Karpas-422 (cell line): ENCODE data around the gene LCA5. TPM values are rescaled to one million over a fixed set of nuclear protein-coding genes. Genes with fewer than 3 reads are reported as not detected.
"Not testable (repeated sequence)": the region's sequence is repeated elsewhere in the genome, so short reads cannot be mapped to it uniquely, and the experiment has no call there.

Experiments
- DNase-seq: peaks from one replicate; pipeline ENCODE4 v3.0.0-alpha.2; 2015
- H2AFZ ChIP-seq: fragments of 200-600 bp; sonication (generic); 2 replicates; pipeline ENCODE4 v1.6.1; 2014; ENCODE audit warnings: antibody characterized with exemption, low read length, mixed read lengths
- H3K27ac ChIP-seq: fragments of 200-600 bp; sonication (generic); 2 replicates; pipeline ENCODE4 v1.5.1; 2014; ENCODE audit warnings: mild to moderate bottlenecking, low read length, moderate library complexity
- H3K27me3 ChIP-seq: fragments of 200-600 bp; sonication (generic); 2 replicates; pipeline ENCODE4 v1.6.1; 2014; ENCODE audit warnings: low read length, mixed read lengths
- H3K36me3 ChIP-seq: fragments of 200-600 bp; sonication (generic); 2 replicates; pipeline ENCODE4 v1.6.1; 2014; ENCODE audit warnings: low read length, mixed read lengths; ENCODE audit not compliant: insufficient read depth
- H3K4me1 ChIP-seq: fragments of 200-600 bp; sonication (generic); 2 replicates; pipeline ENCODE4 v1.6.1; 2014; ENCODE audit warnings: mild to moderate bottlenecking, low read length, mixed read lengths
- H3K4me2 ChIP-seq: fragments of 200-600 bp; sonication (generic); 2 replicates; pipeline ENCODE4 v1.6.1; 2014; ENCODE audit warnings: low read length, low read depth, mild to moderate bottlenecking; ENCODE audit not compliant: poor library complexity, severe bottlenecking
- H3K4me3 ChIP-seq: fragments of 200-600 bp; sonication (generic); 2 replicates; pipeline ENCODE4 v1.5.1; 2014; ENCODE audit warnings: mild to moderate bottlenecking, antibody characterized with exemption, low read length, mixed read lengths
- H3K79me2 ChIP-seq: fragments of 200-600 bp; sonication (generic); 2 replicates; pipeline ENCODE4 v1.6.1; 2014; ENCODE audit warnings: mild to moderate bottlenecking, low read length, mixed read lengths
- H3K9ac ChIP-seq: fragments of 200-600 bp; sonication (generic); 2 replicates; pipeline ENCODE4 v1.6.0; 2014; ENCODE audit warnings: low read length
- H3K9me2 ChIP-seq: fragments of 200-600 bp; sonication (generic), shearing (Covaris generic); replicated peaks from 2 replicates; pipeline ENCODE4 v1.6.0; 2014; ENCODE audit warnings: mild to moderate bottlenecking, low read length, moderate library complexity; ENCODE audit not compliant: insufficient read depth
- H3K9me3 ChIP-seq: fragments of 300-700, 200-600 bp; sonication (generic); 2 replicates; pipeline ENCODE4 v1.6.1; 2014; ENCODE audit warnings: low read length, mixed read lengths
- H4K20me1 ChIP-seq: fragments of 200-600 bp; sonication (generic); 2 replicates; pipeline ENCODE4 v1.6.1; 2014; ENCODE audit warnings: mild to moderate bottlenecking, antibody characterized with exemption, low read length, low read depth; ENCODE audit not compliant: insufficient read depth
- total RNA-seq: library from RNA; depleted of rRNA; stranded (reverse); fragments of >200 nt; shearing (Covaris generic); gene quantifications from 2 replicates; pipeline ENCODE4 v1.2.3, GENCODE V29; 2014; ENCODE audit warnings: low replicate concordance

LCA5 gene
- total RNA-seq, 1 experiment from 2014 or later = not detected

GRCh38 chr6:79453558-79454042, 83.6 kb downstream of the LCA5 start:
- no peaks in the 10 kb centered on the region for H3K36me3 ChIP-seq
- H3K9me2 ChIP-seq = no peaks in the 10 kb centered on the region
- H3K27ac ChIP-seq = no peak overlapping the region
- H3K4me2 ChIP-seq = no peak overlapping the region
- no peak overlapping the region for H2AFZ ChIP-seq
- no peak overlapping the region for H3K9ac ChIP-seq
- no peak overlapping the region for H3K4me3 ChIP-seq
- H3K79me2 ChIP-seq = no peaks in the 10 kb centered on the region
- DNase-seq = no peak
- no peaks in the 10 kb centered on the region for H3K27me3 ChIP-seq
- no peaks in the 10 kb centered on the region for H3K9me3 ChIP-seq
- H3K4me1 ChIP-seq = no peaks in the 10 kb centered on the region
- H4K20me1 ChIP-seq = no peaks in the 10 kb centered on the region

GRCh38 chr6:79450984-79451383, 86.2 kb downstream of the LCA5 start:
- Histone ChIP-seq H4K20me1 (no peaks in the 10 kb centered on the region), H3K27ac (no peak overlapping the region), H3K9me3 (no peaks in the 10 kb centered on the region), H3K4me1 (no peaks in the 10 kb centered on the region), H3K36me3 (no peaks in the 10 kb centered on the region), H3K27me3 (no peaks in the 10 kb centered on the region), H3K4me2 (no peak overlapping the region), H3K9me2 (no peaks in the 10 kb centered on the region), H3K79me2 (no peaks in the 10 kb centered on the region), H3K9ac (no peak overlapping the region), H2AFZ (no peak overlapping the region), H3K4me3 (no peak overlapping the region)
- no peak for DNase-seq

GRCh38 chr6:79446006-79446405, 91.2 kb downstream of the LCA5 start:
- no peaks in the 10 kb centered on the region for H3K36me3 ChIP-seq
- H3K9me2 ChIP-seq = no peaks in the 10 kb centered on the region
- H3K4me3 ChIP-seq = no peak overlapping the region
- H3K9ac ChIP-seq = no peak overlapping the region
- no peaks in the 10 kb centered on the region for H3K9me3 ChIP-seq
- no peak overlapping the region for H3K27ac ChIP-seq
- H3K4me2 ChIP-seq = no peak overlapping the region
- no peaks in the 10 kb centered on the region for H3K27me3 ChIP-seq
- H2AFZ ChIP-seq = no peak overlapping the region
- no peaks in the 10 kb centered on the region for H3K4me1 ChIP-seq
- no peak for DNase-seq
- H4K20me1 ChIP-seq = no peaks in the 10 kb centered on the region
- H3K79me2 ChIP-seq = no peaks in the 10 kb centered on the region

GRCh38 chr6:79443876-79444275, 93.4 kb downstream of the LCA5 start:
- not testable (repeated sequence) for H3K9ac ChIP-seq, H3K27me3 ChIP-seq, H3K4me1 ChIP-seq, H4K20me1 ChIP-seq, H3K27ac ChIP-seq, H3K9me3 ChIP-seq, H3K4me3 ChIP-seq, H3K36me3 ChIP-seq, H3K9me2 ChIP-seq, H3K79me2 ChIP-seq, H3K4me2 ChIP-seq, H2AFZ ChIP-seq, DNase-seq

GRCh38 chr6:79441192-79441591, 96.0 kb downstream of the LCA5 start:
- no peaks in the 10 kb centered on the region for H3K9me3 ChIP-seq
- no peak overlapping the region for H3K9ac ChIP-seq
- DNase-seq = no peak

GRCh38 chr6:79440598-79440997, 96.6 kb downstream of the LCA5 start:
- Histone ChIP-seq H3K4me2 (no peak overlapping the region), H3K9ac (no peak overlapping the region), H3K4me1 (no peaks in the 10 kb centered on the region), H3K4me3 (no peak overlapping the region), H3K79me2 (no peaks in the 10 kb centered on the region), H3K9me2 (no peaks in the 10 kb centered on the region), H3K27ac (no peak overlapping the region), H3K27me3 (no peaks in the 10 kb centered on the region), H3K9me3 (no peaks in the 10 kb centered on the region), H2AFZ (no peak overlapping the region), H3K36me3 (no peaks in the 10 kb centered on the region), H4K20me1 (no peaks in the 10 kb centered on the region)
- no peak for DNase-seq

More at GRCh38 chr6:79441192-79441591, 96.0 kb downstream of the LCA5 start:
- Histone ChIP-seq H3K79me2 (no peaks in the 10 kb centered on the region), H3K4me3 (no peak overlapping the region), H2AFZ (no peak overlapping the region), H4K20me1 (no peaks in the 10 kb centered on the region), H3K27ac (no peak overlapping the region), H3K4me2 (no peak overlapping the region), H3K36me3 (no peaks in the 10 kb centered on the region), H3K4me1 (no peaks in the 10 kb centered on the region), H3K27me3 (no peaks in the 10 kb centered on the region), H3K9me2 (no peaks in the 10 kb centered on the region)

GRCh38 chr6:79438030-79438429, 99.2 kb downstream of the LCA5 start:
- Histone ChIP-seq H4K20me1 (no peaks in the 10 kb centered on the region), H3K9me3 (no peaks in the 10 kb centered on the region), H3K9ac (no peak overlapping the region), H3K4me2 (no peak overlapping the region), H3K27me3 (no peaks in the 10 kb centered on the region), H3K27ac (no peak overlapping the region), H3K4me1 (no peaks in the 10 kb centered on the region), H3K9me2 (no peaks in the 10 kb centered on the region), H2AFZ (no peak overlapping the region), H3K36me3 (no peaks in the 10 kb centered on the region), H3K79me2 (no peaks in the 10 kb centered on the region), H3K4me3 (no peak overlapping the region)
- DNase-seq = no peak

- no peak overlapping the region for H3K4me2 ChIP-seq
These were observed 101.0 kb downstream of the LCA5 start for GRCh38 chr6:79436241-79436640.

GRCh38 chr6:79435746-79436145, 101.5 kb downstream of the LCA5 start:
- H3K9ac ChIP-seq = no peak overlapping the region
- H4K20me1 ChIP-seq = no peaks in the 10 kb centered on the region
- H3K27me3 ChIP-seq = no peaks in the 10 kb centered on the region
- H3K36me3 ChIP-seq = no peaks in the 10 kb centered on the region
- H3K9me2 ChIP-seq = no peaks in the 10 kb centered on the region
- H3K4me2 ChIP-seq = no peak overlapping the region
- no peaks in the 10 kb centered on the region for H3K79me2 ChIP-seq
- H3K4me1 ChIP-seq = no peaks in the 10 kb centered on the region
- H3K27ac ChIP-seq = no peak overlapping the region
- no peaks in the 10 kb centered on the region for H3K9me3 ChIP-seq
- no peak for DNase-seq
- no peak overlapping the region for H3K4me3 ChIP-seq
- H2AFZ ChIP-seq = no peak overlapping the region

More at GRCh38 chr6:79436241-79436640, 101.0 kb downstream of the LCA5 start:
- Histone ChIP-seq H4K20me1 (no peaks in the 10 kb centered on the region), H3K27ac (no peak overlapping the region), H3K79me2 (no peaks in the 10 kb centered on the region), H3K36me3 (no peaks in the 10 kb centered on the region), H3K27me3 (no peaks in the 10 kb centered on the region), H3K4me3 (no peak overlapping the region), H3K4me1 (no peaks in the 10 kb centered on the region), H3K9ac (no peak overlapping the region), H3K9me2 (no peaks in the 10 kb centered on the region), H3K9me3 (no peaks in the 10 kb centered on the region), H2AFZ (no peak overlapping the region)
- no peak for DNase-seq
